SH-SY5Y (cell line): ENCODE measurements around the gene FBXO24.

ENCODE experiments used
- GATA2 ChIP-seq: IDR thresholded peaks from 2 replicates; pipeline ENCODE4 v1.6.1; 2011; ENCODE audit warnings: mild to moderate bottlenecking, low read depth, low read length
- GATA3 ChIP-seq: IDR thresholded peaks from 2 replicates; pipeline ENCODE4 v1.6.1; 2011; ENCODE audit warnings: low read depth, mild to moderate bottlenecking, low read length, moderate library complexity

DNA sequence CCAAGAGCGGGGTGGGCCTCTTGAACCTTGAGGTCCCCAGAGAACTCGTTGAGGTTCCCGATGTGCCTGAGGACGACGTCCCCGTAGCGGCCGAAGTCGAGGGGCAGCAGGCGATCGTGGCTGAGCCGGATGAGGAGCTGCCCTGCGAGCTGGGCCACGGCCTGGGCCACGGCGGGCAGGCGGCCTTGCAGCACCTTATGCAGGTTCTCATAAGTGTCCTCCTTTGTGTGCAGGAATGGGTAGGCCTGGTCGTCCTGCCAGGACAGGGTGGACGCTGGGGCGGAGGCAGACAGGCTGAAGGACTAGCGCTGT lies 41.1 kb downstream of the FBXO24 start:
- TF ChIP-seq GATA2 = no peak
- TF ChIP-seq GATA3 = no peak
